Psoas muscle (tissue), 7 donors: ENCODE measurements around the gene PHACTR2. TPM values are rescaled to one million over a fixed set of nuclear protein-coding genes. Genes with fewer than 3 reads are reported as not detected.

ENCODE experiments used
- polyA plus RNA-seq, 3 donors: library from polyadenylated mRNA; stranded (reverse); fragments of 200-250 nt; gene quantifications; one replicate each; pipeline ENCODE4 v1.2.3, GENCODE V29; 2013
- total RNA-seq, 4 donors: library from RNA; stranded (reverse); fragmentation: NEBNext Ultra II Directional in 2 of 4; extraction: Animal tissue kit (Norgen Biotek cat#: 25700) in 2 of 4; gene quantifications; one replicate each; pipeline versions ENCODE4 v1.2.1 to v1.2.4, GENCODE V29; 2021 to 2023
- donor health status: healthy with polysubstance abuse.
- donor health status: DM: no; HTN: no; CAD: no; lungs with moderate emphysema.
- donor health status: Bipolar disorder and iron deficiency.
- donor health status: healthy.
- donor health status: DM: no; HTN: no; CAD: no.
- donor health status: DM: no; HTN: no; CAD: no.
- donor health status: DM: yes; HTN: yes; CAD: no.

The PHACTR2 gene
- total and polyA plus RNA-seq, 7 donors: 3.4 to 48.8 (median 30.0) TPM

Other genes with a start within 250 kb of the PHACTR2 start
- 1 to 10 TPM; 1.2 to 1.7 (median 1.5) TPM for gene ADAT2, start 227.3 kb upstream of the PHACTR2 start, total RNA-seq
- 1 to 10 TPM in 2 of 3 donors, under 1 TPM in 1; 0.55 to 2.6 (median 2.1) TPM for gene ADAT2, start 227.3 kb upstream of the PHACTR2 start, polyA plus RNA-seq
- gene PEX3, start 227.2 kb upstream of the PHACTR2 start, total RNA-seq: 10 to 100 TPM; 12.9 to 17.9 (median 14.0) TPM
- 10 to 100 TPM in 1 of 3 donors, 1 to 10 TPM in 2; 7.1 to 13.0 (median 7.7) TPM for gene PEX3, start 227.2 kb upstream of the PHACTR2 start, polyA plus RNA-seq
- gene FUCA2, start 166.2 kb upstream of the PHACTR2 start, total RNA-seq: 10 to 100 TPM in 3 of 4 donors, 1 to 10 TPM in 1; 8.7 to 13.5 (median 11.2) TPM
- gene FUCA2, start 166.2 kb upstream of the PHACTR2 start, polyA plus RNA-seq: 10 to 100 TPM in 2 of 3 donors, 1 to 10 TPM in 1; 9.0 to 32.3 (median 11.4) TPM
- gene LTV1, start 165.4 kb downstream of the PHACTR2 start, total RNA-seq: 10 to 100 TPM; 19.1 to 36.6 (median 31.7) TPM
- gene LTV1, start 165.4 kb downstream of the PHACTR2 start, polyA plus RNA-seq: 10 to 100 TPM; 31.8 to 57.1 (median 41.4) TPM
- under 1 TPM in 1 of 4 donors, not detected in 3; 0.56 TPM for gene ZC2HC1B, start 186.5 kb downstream of the PHACTR2 start, total RNA-seq
- not detected for gene ZC2HC1B, start 186.5 kb downstream of the PHACTR2 start, polyA plus RNA-seq